ENCODE results near the gene TUBB2B.
"Not testable (repeated sequence)": the region's sequence is repeated elsewhere in the genome, so short reads cannot be mapped to it uniquely, and the experiment has no call there.

Gene TUBB2B

DNA sequence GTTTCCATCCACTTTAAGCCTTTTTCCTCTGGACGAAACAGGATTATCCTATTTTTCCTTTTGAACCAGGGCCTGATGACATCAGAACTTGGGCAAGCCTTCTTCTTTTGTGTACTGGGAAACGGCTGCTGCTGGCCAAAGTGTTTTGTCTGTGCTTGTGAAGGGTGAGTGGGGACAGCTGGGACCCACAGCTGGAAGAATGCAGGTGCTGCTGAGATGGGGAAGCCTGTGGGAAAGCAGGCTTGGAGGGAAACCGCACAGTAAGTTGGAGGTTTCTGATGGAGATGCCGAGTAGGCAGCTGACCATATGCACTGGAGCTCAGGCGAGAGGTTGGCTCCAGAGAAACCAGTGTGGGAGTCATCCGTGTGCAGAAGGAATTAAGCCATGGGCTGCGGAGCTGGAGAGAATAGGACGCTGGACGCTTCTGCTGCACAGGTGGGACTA is 22.8 kb upstream of the TUBB2B start:
- no peak for DNase-seq (ENCODE audit: extremely low read depth, low read depth)
- TF ChIP-seq, protein P1, sequence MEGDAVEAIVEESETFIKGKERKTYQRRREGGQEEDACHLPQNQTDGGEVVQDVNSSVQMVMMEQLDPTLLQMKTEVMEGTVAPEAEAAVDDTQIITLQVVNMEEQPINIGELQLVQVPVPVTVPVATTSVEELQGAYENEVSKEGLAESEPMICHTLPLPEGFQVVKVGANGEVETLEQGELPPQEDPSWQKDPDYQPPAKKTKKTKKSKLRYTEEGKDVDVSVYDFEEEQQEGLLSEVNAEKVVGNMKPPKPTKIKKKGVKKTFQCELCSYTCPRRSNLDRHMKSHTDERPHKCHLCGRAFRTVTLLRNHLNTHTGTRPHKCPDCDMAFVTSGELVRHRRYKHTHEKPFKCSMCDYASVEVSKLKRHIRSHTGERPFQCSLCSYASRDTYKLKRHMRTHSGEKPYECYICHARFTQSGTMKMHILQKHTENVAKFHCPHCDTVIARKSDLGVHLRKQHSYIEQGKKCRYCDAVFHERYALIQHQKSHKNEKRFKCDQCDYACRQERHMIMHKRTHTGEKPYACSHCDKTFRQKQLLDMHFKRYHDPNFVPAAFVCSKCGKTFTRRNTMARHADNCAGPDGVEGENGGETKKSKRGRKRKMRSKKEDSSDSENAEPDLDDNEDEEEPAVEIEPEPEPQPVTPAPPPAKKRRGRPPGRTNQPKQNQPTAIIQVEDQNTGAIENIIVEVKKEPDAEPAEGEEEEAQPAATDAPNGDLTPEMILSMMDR (IDR thresholded peaks at IDR 0.05; ENCODE audit: low read depth, low read length, missing control alignments): no peak
- H3K4me3 ChIP-seq (replicated peaks; ENCODE audit: low read depth, low read length): no peak overlapping the region

DNA sequence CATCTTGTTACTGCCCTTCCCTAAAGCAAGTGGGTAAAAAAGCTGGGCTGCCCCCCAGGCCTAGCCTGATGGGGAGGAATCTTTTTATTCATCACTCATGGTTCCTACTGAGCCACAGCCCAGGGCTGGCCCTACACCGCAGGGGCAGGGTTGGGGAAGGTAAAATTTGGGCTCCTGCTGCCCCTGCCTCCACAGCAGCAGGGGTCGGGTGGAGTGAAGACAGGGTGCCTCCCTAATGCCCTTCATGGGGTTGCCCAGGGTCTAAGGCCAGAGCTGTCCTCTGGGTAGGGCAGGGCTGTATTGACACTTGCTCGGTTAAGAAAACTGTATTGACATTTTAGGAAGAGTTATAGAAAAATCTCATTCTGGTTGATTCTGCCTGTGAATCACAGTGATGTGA is 22.4 kb upstream of the TUBB2B start:
- DNase-seq (ENCODE audit: extremely low read depth, low read depth): no peak
- TF ChIP-seq, protein P1 (IDR thresholded peaks at IDR 0.05; ENCODE audit: low read depth, low read length, missing control alignments): no peak
- H3K4me3 ChIP-seq (replicated peaks; ENCODE audit: low read depth, low read length): no peak overlapping the region

DNA sequence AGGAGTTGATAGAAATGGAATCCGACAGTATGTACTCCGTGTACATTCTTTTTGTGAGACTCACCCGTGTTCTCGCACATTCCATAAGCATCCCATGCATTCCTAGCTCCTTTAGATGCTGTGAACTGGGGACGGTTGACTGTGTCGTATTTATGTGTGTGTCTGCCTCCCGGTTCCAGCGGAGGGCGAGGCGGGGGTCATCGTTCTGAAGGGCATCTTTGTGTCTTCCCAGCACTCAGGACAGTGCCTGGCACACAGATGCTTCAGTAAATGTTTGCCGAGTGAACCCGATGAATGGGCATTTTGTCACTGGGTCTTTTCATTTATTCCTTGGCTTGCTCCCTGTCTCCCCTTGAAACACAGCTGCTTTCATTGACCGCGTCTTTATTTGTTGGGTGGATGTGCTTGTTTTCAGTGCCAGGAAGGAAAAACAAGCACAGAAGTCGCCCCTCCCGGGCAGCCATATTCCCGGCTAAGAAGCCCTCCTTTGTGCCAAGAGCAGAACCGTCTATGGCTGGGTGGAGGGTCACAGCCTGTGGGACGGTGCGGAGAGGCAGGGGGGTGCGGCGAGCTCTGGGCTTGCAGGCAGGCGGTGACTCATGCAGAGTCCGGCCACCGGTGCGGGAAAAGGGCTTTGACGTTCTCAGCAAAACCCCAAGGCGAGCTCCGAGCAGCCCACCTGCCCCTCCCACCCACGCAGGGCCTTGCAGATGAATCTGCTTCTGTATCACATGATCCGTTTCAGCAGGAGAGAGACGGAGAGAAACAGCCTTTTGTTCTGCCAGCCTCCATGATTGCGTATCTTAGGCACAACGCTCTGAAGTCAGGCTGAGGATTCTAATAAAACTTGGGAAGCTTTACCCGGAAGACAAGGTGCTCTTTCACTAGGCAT is 20.0 kb upstream of the TUBB2B start:
- TF ChIP-seq, protein P1 (IDR thresholded peaks at IDR 0.05; ENCODE audit: low read depth, low read length, missing control alignments): no peak
- H3K4me3 ChIP-seq (replicated peaks; ENCODE audit: low read depth, low read length): peak overlapping the region; percentile 31
- peak; percentile 50 for DNase-seq (ENCODE audit: extremely low read depth, low read depth)

DNA sequence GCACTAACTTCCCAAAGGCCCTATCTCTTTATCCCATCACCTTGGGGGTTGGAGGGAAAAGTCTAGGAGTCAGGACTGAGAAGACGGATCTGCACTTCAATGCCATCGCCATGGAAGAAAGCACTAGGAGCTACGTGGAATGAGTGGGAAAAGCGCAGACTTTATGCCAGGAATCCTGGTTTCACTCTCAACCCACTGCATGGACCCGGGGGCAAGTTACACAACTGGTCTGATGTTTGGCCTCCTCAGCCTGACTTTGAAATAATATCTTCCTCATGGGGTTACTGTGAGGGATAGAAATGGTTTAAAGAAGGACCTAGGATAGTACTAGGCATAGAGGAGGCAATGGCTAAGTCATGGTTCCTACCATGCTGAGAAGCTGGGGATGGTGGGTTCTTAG is 17.8 kb upstream of the TUBB2B start:
- TF ChIP-seq, protein P1 (IDR thresholded peaks at IDR 0.05; ENCODE audit: low read depth, low read length, missing control alignments): no peak
- H3K4me3 ChIP-seq (replicated peaks; ENCODE audit: low read depth, low read length): no peak overlapping the region
- no peak for DNase-seq (ENCODE audit: extremely low read depth, low read depth)

DNA sequence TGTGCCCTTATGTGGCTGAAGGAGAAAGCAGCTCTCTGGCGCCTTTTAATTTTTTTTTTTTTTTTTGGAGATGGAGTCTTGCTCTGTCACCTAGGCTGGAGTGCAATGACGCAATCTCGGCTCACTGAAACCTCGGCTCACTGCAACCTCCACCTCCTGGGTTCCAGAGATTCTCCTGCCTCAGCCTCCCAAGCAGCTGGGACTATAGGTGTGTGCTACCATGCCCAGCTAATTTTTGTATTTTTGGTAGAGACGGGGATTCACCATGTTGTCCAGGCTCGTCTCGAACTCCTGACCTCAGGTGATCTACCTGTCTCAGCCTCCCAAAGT is 17.3 kb upstream of the TUBB2B start:
- not testable (repeated sequence) for DNase-seq (ENCODE audit: extremely low read depth, low read depth); H3K4me3 ChIP-seq (replicated peaks; ENCODE audit: low read depth, low read length)

DNA sequence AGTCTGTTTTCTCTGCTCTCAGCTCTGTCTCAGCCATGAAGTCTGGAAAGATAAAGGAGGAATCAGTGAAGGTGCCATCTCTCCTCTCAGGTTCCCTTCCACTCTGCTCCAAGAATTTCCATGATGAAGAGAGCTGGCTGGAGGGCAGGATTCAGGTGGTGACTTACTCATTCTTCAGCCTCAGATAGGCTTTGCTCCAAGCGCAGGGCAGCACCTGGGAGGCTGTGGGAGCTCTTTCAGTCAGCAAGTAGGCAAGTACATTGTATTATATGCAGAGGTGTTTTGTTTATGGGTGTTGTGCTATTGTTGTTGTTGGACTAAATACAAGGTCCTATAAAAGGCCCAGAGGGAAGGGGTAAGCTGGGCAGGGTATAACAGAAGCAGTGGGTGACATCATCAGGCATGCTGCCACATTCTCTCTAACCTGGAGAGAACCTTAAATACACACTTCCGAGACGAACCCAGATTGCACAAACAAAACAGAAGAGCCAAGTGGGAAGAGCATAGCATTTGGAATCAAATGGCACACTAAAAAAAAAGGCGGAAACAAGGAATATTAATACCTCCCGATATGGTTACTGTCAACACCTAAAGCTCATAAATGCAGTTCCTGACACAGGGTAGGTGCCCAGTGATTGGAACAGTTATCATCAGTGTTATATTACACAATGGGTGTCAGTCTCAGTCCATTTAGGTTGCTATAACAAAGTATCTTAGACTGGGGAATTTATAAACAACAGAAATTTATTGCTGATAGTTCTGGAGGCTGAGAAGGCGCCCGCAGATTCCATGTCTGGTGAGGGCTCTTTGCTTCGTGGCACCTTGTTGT is 16.8 kb upstream of the TUBB2B start:
- TF ChIP-seq, protein P1 (IDR thresholded peaks at IDR 0.05; ENCODE audit: low read depth, low read length, missing control alignments): no peak
- no peak for DNase-seq (ENCODE audit: extremely low read depth, low read depth)
- no peak overlapping the region for H3K4me3 ChIP-seq (replicated peaks; ENCODE audit: low read depth, low read length)

DNA sequence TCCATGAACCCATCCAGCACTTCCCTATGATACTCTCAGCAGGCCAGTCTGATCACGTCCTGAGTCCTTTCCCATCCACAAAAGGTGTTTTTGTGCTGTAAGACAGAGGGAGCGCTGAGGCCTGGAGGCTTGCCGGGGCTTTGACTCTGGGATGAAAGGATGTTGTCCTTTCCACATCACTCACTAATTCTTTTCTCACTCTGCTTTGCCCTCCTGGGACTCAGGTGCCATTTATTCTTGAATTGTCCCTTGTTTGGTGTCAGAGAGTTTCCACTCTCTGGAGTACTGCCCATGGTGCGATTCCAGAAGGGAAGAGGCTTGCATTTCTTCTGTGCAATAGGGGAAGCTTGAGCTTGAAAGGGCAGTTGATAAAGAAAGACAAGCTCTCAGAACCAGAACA is 15.3 kb upstream of the TUBB2B start:
- DNase-seq (ENCODE audit: extremely low read depth, low read depth): no peak
- TF ChIP-seq, protein P1 (IDR thresholded peaks at IDR 0.05; ENCODE audit: low read depth, low read length, missing control alignments): no peak
- no peak overlapping the region for H3K4me3 ChIP-seq (replicated peaks; ENCODE audit: low read depth, low read length)

DNA sequence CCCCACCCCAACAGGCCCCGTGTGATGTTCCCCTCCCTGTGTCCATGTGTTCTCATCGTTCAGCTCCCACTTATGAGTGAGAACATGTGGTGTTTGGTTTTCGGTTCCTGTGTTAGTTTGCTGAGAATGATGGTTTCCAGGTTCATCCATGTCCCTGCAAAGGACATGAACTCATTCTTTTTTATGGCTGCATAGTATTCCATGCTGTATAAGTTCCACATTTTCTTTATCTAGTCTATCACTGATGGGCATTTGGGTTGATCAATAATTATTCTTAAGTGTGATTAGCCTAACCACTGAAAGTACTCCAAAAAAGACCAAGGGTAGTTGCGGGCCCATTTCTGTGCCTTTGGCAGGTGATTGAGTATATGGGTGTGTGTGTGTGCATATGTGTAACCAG is 14.3 kb upstream of the TUBB2B start:
- H3K4me3 ChIP-seq (replicated peaks; ENCODE audit: low read depth, low read length); DNase-seq (ENCODE audit: extremely low read depth, low read depth): not testable (repeated sequence)
